NCI-H82 treated with DMSO at 0.1 percent for 48 hours (cell line): Measurements from ENCODE around the gene FGFBP2.
"Not testable (repeated sequence)": the region's sequence is repeated elsewhere in the genome, so short reads cannot be mapped to it uniquely, and the experiment has no call there.

ENCODE experiments used
- DNase-seq: peaks from one replicate; lab custom pipeline; 2025; ENCODE audit not compliant: unreplicated experiment; lab: John Stamatoyannopoulos, UW

The FGFBP2 gene

GRCh38 chr4:15931451-15932210 is 31.3 kb downstream of the FGFBP2 start:
- DNase-seq: no peak

- DNase-seq: no peak
These were observed 32.7 kb downstream of the FGFBP2 start for GRCh38 chr4:15930314-15930713.

GRCh38 chr4:15929540-15929939 is 33.4 kb downstream of the FGFBP2 start:
- no peak for DNase-seq

- no peak for DNase-seq
These were observed 34.1 kb downstream of the FGFBP2 start for GRCh38 chr4:15928883-15929282.

GRCh38 chr4:15926486-15926885 is 36.5 kb downstream of the FGFBP2 start:
- no peak for DNase-seq

GRCh38 chr4:15925830-15926229 is 37.1 kb downstream of the FGFBP2 start:
- no peak for DNase-seq

GRCh38 chr4:15921592-15921932 is 41.4 kb downstream of the FGFBP2 start:
- no peak for DNase-seq

GRCh38 chr4:15920723-15921591 is 42.0 kb downstream of the FGFBP2 start:
- DNase-seq: no peak

- DNase-seq: no peak
These were observed 44.4 kb downstream of the FGFBP2 start for GRCh38 chr4:15918484-15919129.

- no peak for DNase-seq
These were observed 45.7 kb downstream of the FGFBP2 start for GRCh38 chr4:15917297-15917696.

GRCh38 chr4:15916358-15916757 is 46.6 kb downstream of the FGFBP2 start:
- DNase-seq: not testable (repeated sequence)

GRCh38 chr4:15914736-15915135 is 48.2 kb downstream of the FGFBP2 start:
- no peak for DNase-seq

- no peak for DNase-seq
These were observed 48.7 kb downstream of the FGFBP2 start for GRCh38 chr4:15914291-15914690.

- no peak for DNase-seq
These were observed 49.4 kb downstream of the FGFBP2 start for GRCh38 chr4:15913631-15913970.

GRCh38 chr4:15912961-15913630 is 49.9 kb downstream of the FGFBP2 start:
- DNase-seq: no peak

- no peak for DNase-seq
These were observed 50.7 kb downstream of the FGFBP2 start for GRCh38 chr4:15912236-15912635.
